Measurements from ENCODE around the gene MAD2L2. TPM values are rescaled to one million over a fixed set of nuclear protein-coding genes. Genes with fewer than 3 reads are reported as not detected.

Gene MAD2L2
- total RNA-seq: 20.6 and 22.7 TPM in 2 replicates

GRCh38 chr1:11681071-11681771 is at the start of gene MAD2L2:
Gene MAD2L2, minus strand, starts transcription at chr1:11681148. Its CDS starts 547 bp downstream, at chr1:11680601.
- no peak for TF ChIP-seq CTCF (IDR thresholded peaks at IDR 0.05; ENCODE audit: extremely low read depth, low read depth, low read length)
- H2AFZ ChIP-seq (ENCODE audit: low read length): peak within 1 kb of the TSS; percentile 89
- H3K79me2 ChIP-seq (ENCODE audit: insufficient read depth, low read length): peaks cover 3% of the 10 kb centered on the region
- peak within 1 kb of the TSS; percentile 71 for H3K27ac ChIP-seq (ENCODE audit: low read depth, low read length)
- peak within 1 kb of the TSS; percentile 93 for H3K4me3 ChIP-seq (ENCODE audit: insufficient read depth, low read length)
- H3K36me3 ChIP-seq (ENCODE audit: insufficient read depth, low read length): peaks cover 3% of the 10 kb centered on the region
- H3K27me3 ChIP-seq (ENCODE audit: insufficient read depth, low read length): peaks cover 6% of the 10 kb centered on the region
- peak within 1 kb of the TSS; percentile 92 for H3K4me2 ChIP-seq (ENCODE audit: insufficient read depth, low read length)
- H3K4me1 ChIP-seq (ENCODE audit: insufficient read depth, low read length): peaks cover 16% of the 10 kb centered on the region
- no peaks in the 10 kb centered on the region for H4K20me1 ChIP-seq (ENCODE audit: insufficient read depth, low read length)
- no peaks in the 10 kb centered on the region for H3K9me3 ChIP-seq (ENCODE audit: low read depth, low read length)
- peak; percentile 99 for DNase-seq (ENCODE audit: insufficient read length, low spot score, missing footprints)

- peak overlapping the region; percentile 30 for H3K4me2 ChIP-seq (ENCODE audit: insufficient read depth, low read length)
- peak overlapping the region; percentile 92 for H2AFZ ChIP-seq (ENCODE audit: low read length)
- no peak for TF ChIP-seq CTCF (IDR thresholded peaks at IDR 0.05; ENCODE audit: extremely low read depth, low read depth, low read length)
Measured at GRCh38 chr1:11730429-11730891, 49.5 kb upstream of the MAD2L2 start.

GRCh38 chr1:11729498-11730428 is 48.8 kb upstream of the MAD2L2 start:
- H3K27ac ChIP-seq (ENCODE audit: low read depth, low read length): no peak overlapping the region
- H3K27me3 ChIP-seq (ENCODE audit: insufficient read depth, low read length): peaks cover 1% of the 10 kb centered on the region
- H3K4me1 ChIP-seq (ENCODE audit: insufficient read depth, low read length): peaks cover 9% of the 10 kb centered on the region
- H3K9me3 ChIP-seq (ENCODE audit: low read depth, low read length): no peaks in the 10 kb centered on the region
- no peaks in the 10 kb centered on the region for H3K36me3 ChIP-seq (ENCODE audit: insufficient read depth, low read length)
- H2AFZ ChIP-seq (ENCODE audit: low read length): peak overlapping the region; percentile 22
- no peaks in the 10 kb centered on the region for H3K79me2 ChIP-seq (ENCODE audit: insufficient read depth, low read length)
- no peak for TF ChIP-seq CTCF (IDR thresholded peaks at IDR 0.05; ENCODE audit: extremely low read depth, low read depth, low read length)
- H3K4me3 ChIP-seq (ENCODE audit: insufficient read depth, low read length): no peak overlapping the region
- peak; percentile 52 for DNase-seq (ENCODE audit: insufficient read length, low spot score, missing footprints)
- no peaks in the 10 kb centered on the region for H4K20me1 ChIP-seq (ENCODE audit: insufficient read depth, low read length)
- no peak overlapping the region for H3K4me2 ChIP-seq (ENCODE audit: insufficient read depth, low read length)

More at GRCh38 chr1:11730429-11730891, 49.5 kb upstream of the MAD2L2 start:
- Histone ChIP-seq H3K27ac (ENCODE audit: low read depth, low read length) (no peak overlapping the region), H4K20me1 (ENCODE audit: insufficient read depth, low read length) (no peaks in the 10 kb centered on the region), H3K9me3 (ENCODE audit: low read depth, low read length) (no peaks in the 10 kb centered on the region), H3K79me2 (ENCODE audit: insufficient read depth, low read length) (no peaks in the 10 kb centered on the region), H3K4me3 (ENCODE audit: insufficient read depth, low read length) (no peak overlapping the region), H3K4me1 (ENCODE audit: insufficient read depth, low read length) (peaks cover 9% of the 10 kb centered on the region), H3K36me3 (ENCODE audit: insufficient read depth, low read length) (no peaks in the 10 kb centered on the region), H3K27me3 (ENCODE audit: insufficient read depth, low read length) (no peaks in the 10 kb centered on the region)
- DNase-seq (ENCODE audit: insufficient read length, low spot score, missing footprints): peak; percentile 64

GRCh38 chr1:11729155-11729497 is 48.2 kb upstream of the MAD2L2 start:
- no peak for TF ChIP-seq CTCF (IDR thresholded peaks at IDR 0.05; ENCODE audit: extremely low read depth, low read depth, low read length)

More at GRCh38 chr1:11729155-11729497, 48.2 kb upstream of the MAD2L2 start:
- Histone ChIP-seq H2AFZ (ENCODE audit: low read length) (no peak overlapping the region), H4K20me1 (ENCODE audit: insufficient read depth, low read length) (no peaks in the 10 kb centered on the region), H3K27me3 (ENCODE audit: insufficient read depth, low read length) (peaks cover 8% of the 10 kb centered on the region), H3K4me3 (ENCODE audit: insufficient read depth, low read length) (no peak overlapping the region), H3K27ac (ENCODE audit: low read depth, low read length) (no peak overlapping the region), H3K36me3 (ENCODE audit: insufficient read depth, low read length) (no peaks in the 10 kb centered on the region), H3K4me2 (ENCODE audit: insufficient read depth, low read length) (no peak overlapping the region), H3K4me1 (ENCODE audit: insufficient read depth, low read length) (peaks cover 9% of the 10 kb centered on the region), H3K9me3 (ENCODE audit: low read depth, low read length) (no peaks in the 10 kb centered on the region), H3K79me2 (ENCODE audit: insufficient read depth, low read length) (no peaks in the 10 kb centered on the region)
- DNase-seq (ENCODE audit: insufficient read length, low spot score, missing footprints): peak; percentile 17
